Activated T-helper 1 cell treated with anti-CD3 and anti-CD28 coated beads, Interleukin-12 subunit alpha, Interleukin-12 subunit beta, Interleukin-2, Interleukin-4 antibody, amounts not matched to agents 30 ng/mL and 10 ng/mL and 1 ng/mL, durations not matched to agents 14 hours and 24 hours and 36 hours (primary cell): Measurements from ENCODE around the gene FANCF. TPM values are rescaled to one million over a fixed set of nuclear protein-coding genes. Genes with fewer than 3 reads are reported as not detected.

ENCODE experiments used
- DNase-seq: peaks from one replicate; pipeline ENCODE4 v3.0.0; 2021; ENCODE audit warnings: low spot score
- H3K27ac Mint-ChIP-seq: one replicate; pipeline ENCODE4 v1.8.0; 2021; ENCODE audit warnings: mild to moderate bottlenecking, mixed read lengths
- H3K27me3 Mint-ChIP-seq: one replicate; pipeline ENCODE4 v1.8.0; 2022; ENCODE audit warnings: mild to moderate bottlenecking, moderate library complexity, mixed read lengths; ENCODE audit not compliant: insufficient read depth
- H3K36me3 Mint-ChIP-seq: one replicate; pipeline ENCODE4 v1.8.0; 2021; ENCODE audit warnings: low read depth, mixed read lengths
- H3K4me1 Mint-ChIP-seq: one replicate; pipeline ENCODE4 v1.8.0; 2021; ENCODE audit warnings: low read depth, mixed read lengths
- H3K4me3 Mint-ChIP-seq: one replicate; pipeline ENCODE4 v1.8.0; 2021; ENCODE audit warnings: mild to moderate bottlenecking, moderate library complexity, mixed read lengths
- H3K9me3 Mint-ChIP-seq: one replicate; pipeline ENCODE4 v1.8.0; 2021; ENCODE audit warnings: mixed read lengths
- intact Hi-C: fragments of 100-400 bp; cut with micrococcal nuclease; formaldehyde crosslinking; loops from one replicate; pipeline ENCODE4 v1.15.1; 2024
- total RNA-seq: library from RNA; stranded (reverse); gene quantifications from 2 replicates; pipeline ENCODE4 v1.2.3, GENCODE V29; 2022

FANCF gene
- total RNA-seq, 1 donor from 2014 or later = 16.9 TPM

- Mint-ChIP-seq H3K9me3 (no peaks in the 10 kb centered on the region), H3K27me3 (peaks cover 4% of the 10 kb centered on the region), H3K36me3 (no peaks in the 10 kb centered on the region), H3K27ac (no peak overlapping the region), H3K4me1 (no peaks in the 10 kb centered on the region), H3K4me3 (no peak overlapping the region)
- intact Hi-C loops = no loop called here
- no peak for DNase-seq
These were observed 28.6 kb downstream of the FANCF start for GRCh38 chr11:22597062-22597461.

GRCh38 chr11:22584976-22585375, 40.6 kb downstream of the FANCF start:
- Mint-ChIP-seq H3K27me3 (peaks cover 3% of the 10 kb centered on the region), H3K4me1 (no peaks in the 10 kb centered on the region), H3K9me3 (no peaks in the 10 kb centered on the region), H3K4me3 (no peak overlapping the region), H3K36me3 (no peaks in the 10 kb centered on the region), H3K27ac (no peak overlapping the region)
- no peak for DNase-seq
- intact Hi-C loops = no loop called here

GRCh38 chr11:22583963-22584492, 41.6 kb downstream of the FANCF start:
- intact Hi-C loops = no loop called here
- H3K9me3 Mint-ChIP-seq = no peaks in the 10 kb centered on the region
- H3K4me3 Mint-ChIP-seq = no peak overlapping the region
- H3K4me1 Mint-ChIP-seq = no peaks in the 10 kb centered on the region
- no peak for DNase-seq
- no peak overlapping the region for H3K27ac Mint-ChIP-seq
- peaks cover 3% of the 10 kb centered on the region for H3K27me3 Mint-ChIP-seq
- no peaks in the 10 kb centered on the region for H3K36me3 Mint-ChIP-seq

- Mint-ChIP-seq H3K27me3 (peaks cover 3% of the 10 kb centered on the region), H3K9me3 (no peaks in the 10 kb centered on the region), H3K27ac (no peak overlapping the region), H3K4me1 (no peaks in the 10 kb centered on the region), H3K36me3 (no peaks in the 10 kb centered on the region), H3K4me3 (no peak overlapping the region)
- intact Hi-C loops = no loop called here
- DNase-seq = no peak
These were observed 43.5 kb downstream of the FANCF start for GRCh38 chr11:22582151-22582410.

- H3K9me3 Mint-ChIP-seq = no peaks in the 10 kb centered on the region
- no peaks in the 10 kb centered on the region for H3K4me1 Mint-ChIP-seq
- intact Hi-C loops = no loop called here
- DNase-seq = no peak
- H3K27ac Mint-ChIP-seq = no peak overlapping the region
- H3K36me3 Mint-ChIP-seq = no peaks in the 10 kb centered on the region
- H3K4me3 Mint-ChIP-seq = no peak overlapping the region
- peaks cover 3% of the 10 kb centered on the region for H3K27me3 Mint-ChIP-seq
These were observed 44.1 kb downstream of the FANCF start for GRCh38 chr11:22581354-22582150.

- Mint-ChIP-seq H3K4me1 (no peaks in the 10 kb centered on the region), H3K9me3 (no peaks in the 10 kb centered on the region)
These were observed 47.8 kb downstream of the FANCF start for GRCh38 chr11:22577854-22578253.

More at GRCh38 chr11:22577854-22578253, 47.8 kb downstream of the FANCF start:
- no peak overlapping the region for H3K27ac Mint-ChIP-seq
- H3K27me3 Mint-ChIP-seq = peaks cover 2% of the 10 kb centered on the region
- no peaks in the 10 kb centered on the region for H3K36me3 Mint-ChIP-seq
- no peak overlapping the region for H3K4me3 Mint-ChIP-seq
- no peak for DNase-seq
- intact Hi-C loops = no loop called here

Other genes starting within 250 kb of the FANCF start
- 2.0 and 2.1 TPM in 2 replicates for gene GAS2, start 40.8 kb upstream of the FANCF start, total RNA-seq
- 45.1 and 47.5 TPM in 2 replicates for gene SVIP, start 204.0 kb upstream of the FANCF start, total RNA-seq
- not detected in 2 replicates for gene CCDC179, start 234.7 kb upstream of the FANCF start, total RNA-seq